GM12874 (cell line): ENCODE results near the gene TEX22.

Source experiments
- CTCF ChIP-seq: IDR thresholded peaks from 2 replicates; pipeline ENCODE4 v1.5.1; 2011; ENCODE audit warnings: low read depth, mild to moderate bottlenecking, control low read depth, low read length, moderate library complexity; ENCODE audit not compliant: insufficient read depth

The TEX22 gene

GRCh38 chr14:105387530-105387922 lies 10.8 kb upstream of the TEX22 start:
- TF ChIP-seq CTCF = no peak

GRCh38 chr14:105388110-105388951 lies 10.0 kb upstream of the TEX22 start:
- TF ChIP-seq CTCF = no peak

- TF ChIP-seq CTCF = no peak
These were observed 9.4 kb upstream of the TEX22 start for GRCh38 chr14:105388976-105389375.

GRCh38 chr14:105389534-105389933 lies 8.8 kb upstream of the TEX22 start:
- no peak for TF ChIP-seq CTCF

- TF ChIP-seq CTCF = no peak
These were observed 8.1 kb upstream of the TEX22 start for GRCh38 chr14:105389976-105390848.

- TF ChIP-seq CTCF = no peak
These were observed 7.4 kb upstream of the TEX22 start for GRCh38 chr14:105390849-105391500.

GRCh38 chr14:105391541-105391940 lies 6.8 kb upstream of the TEX22 start:
- no peak for TF ChIP-seq CTCF
